ENCODE results near the gene PADI4.

The PADI4 gene

GRCh38 chr1:17350928-17351446 is 43.0 kb downstream of the PADI4 start:
- DNase-seq (ENCODE audit: low read depth), result no peak

- no peak for DNase-seq (ENCODE audit: low read depth)
Measured at GRCh38 chr1:17351598-17352324, 43.8 kb downstream of the PADI4 start.

GRCh38 chr1:17352419-17352909 is 44.5 kb downstream of the PADI4 start:
- DNase-seq (ENCODE audit: low read depth), result no peak

GRCh38 chr1:17355898-17356297 is 47.9 kb downstream of the PADI4 start:
- DNase-seq (ENCODE audit: low read depth), result no peak

- no peak for DNase-seq (ENCODE audit: low read depth)
Measured at GRCh38 chr1:17356387-17357026, 48.5 kb downstream of the PADI4 start.

- DNase-seq (ENCODE audit: low read depth), result no peak
Measured at GRCh38 chr1:17358557-17358956, 50.6 kb downstream of the PADI4 start.

GRCh38 chr1:17359031-17359430 is 51.0 kb downstream of the PADI4 start:
- DNase-seq (ENCODE audit: low read depth), result no peak

GRCh38 chr1:17359808-17360207 is 51.8 kb downstream of the PADI4 start:
- no peak for DNase-seq (ENCODE audit: low read depth)

GRCh38 chr1:17360272-17360956 is 52.4 kb downstream of the PADI4 start:
- no peak for DNase-seq (ENCODE audit: low read depth)

- no peak for DNase-seq (ENCODE audit: low read depth)
Measured at GRCh38 chr1:17361687-17362086, 53.7 kb downstream of the PADI4 start.

- DNase-seq (ENCODE audit: low read depth), result no peak
Measured at GRCh38 chr1:17363351-17363750, 55.4 kb downstream of the PADI4 start.

GRCh38 chr1:17363771-17364170 is 55.8 kb downstream of the PADI4 start:
- DNase-seq (ENCODE audit: low read depth), result no peak

- DNase-seq (ENCODE audit: low read depth), result no peak
Measured at GRCh38 chr1:17365293-17365692, 57.3 kb downstream of the PADI4 start.

GRCh38 chr1:17369466-17369865 is 61.5 kb downstream of the PADI4 start:
- DNase-seq (ENCODE audit: low read depth), result peak; percentile 58

- no peak for DNase-seq (ENCODE audit: low read depth)
Measured at GRCh38 chr1:17370618-17371017, 62.6 kb downstream of the PADI4 start.

GRCh38 chr1:17371896-17372295 is 63.9 kb downstream of the PADI4 start, which contains the start of gene PADI6:
Gene PADI6, plus strand, starts transcription at chr1:17372196. Its CDS starts 50 bp downstream, at chr1:17372246.
- DNase-seq (ENCODE audit: low read depth), result no peak

- no peak for DNase-seq (ENCODE audit: low read depth)
Measured at GRCh38 chr1:17372955-17373354, 65.0 kb downstream of the PADI4 start.

- DNase-seq (ENCODE audit: low read depth), result no peak
Measured at GRCh38 chr1:17375651-17376050, 67.7 kb downstream of the PADI4 start.

GRCh38 chr1:17377325-17377953 is 69.4 kb downstream of the PADI4 start:
- DNase-seq (ENCODE audit: low read depth), result no peak

GRCh38 chr1:17381161-17381560 is 73.2 kb downstream of the PADI4 start:
- DNase-seq (ENCODE audit: low read depth), result no peak

GRCh38 chr1:17392199-17392740 is 84.3 kb downstream of the PADI4 start:
- DNase-seq (ENCODE audit: low read depth), result no peak

- no peak for DNase-seq (ENCODE audit: low read depth)
Measured at GRCh38 chr1:17393230-17393629, 85.2 kb downstream of the PADI4 start.

Measured in HS-5 (cell line).